ENCODE results near the gene CRIP1.

Gene CRIP1

GRCh38 chr14:105455766-105456660 is 30.7 kb upstream of the CRIP1 start:
- no peaks in the 10 kb centered on the region for H3K79me2 ChIP-seq (ENCODE audit: insufficient read depth, low read length)
- no peaks in the 10 kb centered on the region for H4K20me1 ChIP-seq (ENCODE audit: low read depth, low read length)
- no peaks in the 10 kb centered on the region for H3F3A ChIP-seq (ENCODE audit: insufficient read depth)
- no peaks in the 10 kb centered on the region for H3K9me3 ChIP-seq (ENCODE audit: insufficient read depth, low read length)
- no peak overlapping the region for H3K9ac ChIP-seq (ENCODE audit: low read length)
- no peak overlapping the region for H3K4me3 ChIP-seq (ENCODE audit: insufficient read depth, low read length, poor library complexity, severe bottlenecking)
- H3K4me2 ChIP-seq (ENCODE audit: low read depth, low read length, poor library complexity, severe bottlenecking): no peak overlapping the region
- no peak overlapping the region for H3K27ac ChIP-seq (ENCODE audit: low read depth, low read length)
- TF ChIP-seq CTCF (IDR thresholded peaks at IDR 0.05; ENCODE audit: insufficient read depth, low read length, poor library complexity, severe bottlenecking) (no peak), EZH2phosphoT487 (conservative IDR thresholded peaks at IDR 0.05; ENCODE audit: low read length) (no peak)
- H2AFZ ChIP-seq (ENCODE audit: low read depth, low read length, severe bottlenecking): no peak overlapping the region
- no peaks in the 10 kb centered on the region for H3K9me2 ChIP-seq (replicated peaks; ENCODE audit: insufficient read depth, low read length)
- no peaks in the 10 kb centered on the region for H3K27me3 ChIP-seq (ENCODE audit: low read length)
- no peaks in the 10 kb centered on the region for H3K36me3 ChIP-seq (ENCODE audit: low read length)

GRCh38 chr14:105456736-105457617 is 29.7 kb upstream of the CRIP1 start:
- H3K27me3 ChIP-seq (ENCODE audit: low read length): no peaks in the 10 kb centered on the region
- no peak overlapping the region for H3K9ac ChIP-seq (ENCODE audit: low read length)
- H3K4me2 ChIP-seq (ENCODE audit: low read depth, low read length, poor library complexity, severe bottlenecking): no peak overlapping the region
- H3F3A ChIP-seq (ENCODE audit: insufficient read depth): no peaks in the 10 kb centered on the region
- H3K79me2 ChIP-seq (ENCODE audit: insufficient read depth, low read length): no peaks in the 10 kb centered on the region
- H3K36me3 ChIP-seq (ENCODE audit: low read length): no peaks in the 10 kb centered on the region
- no peak overlapping the region for H2AFZ ChIP-seq (ENCODE audit: low read depth, low read length, severe bottlenecking)
- no peaks in the 10 kb centered on the region for H4K20me1 ChIP-seq (ENCODE audit: low read depth, low read length)
- no peak for TF ChIP-seq CTCF (IDR thresholded peaks at IDR 0.05; ENCODE audit: insufficient read depth, low read length, poor library complexity, severe bottlenecking)
- no peak for TF ChIP-seq EZH2phosphoT487 (conservative IDR thresholded peaks at IDR 0.05; ENCODE audit: low read length)
- H3K4me3 ChIP-seq (ENCODE audit: insufficient read depth, low read length, poor library complexity, severe bottlenecking): no peak overlapping the region
- H3K27ac ChIP-seq (ENCODE audit: low read depth, low read length): no peak overlapping the region
- no peaks in the 10 kb centered on the region for H3K9me2 ChIP-seq (replicated peaks; ENCODE audit: insufficient read depth, low read length)
- H3K9me3 ChIP-seq (ENCODE audit: insufficient read depth, low read length): no peaks in the 10 kb centered on the region

- H3K27me3 ChIP-seq (ENCODE audit: low read length): no peaks in the 10 kb centered on the region
- no peak overlapping the region for H3K4me2 ChIP-seq (ENCODE audit: low read depth, low read length, poor library complexity, severe bottlenecking)
- H2AFZ ChIP-seq (ENCODE audit: low read depth, low read length, severe bottlenecking): no peak overlapping the region
- no peaks in the 10 kb centered on the region for H3K79me2 ChIP-seq (ENCODE audit: insufficient read depth, low read length)
- TF ChIP-seq EZH2phosphoT487 (conservative IDR thresholded peaks at IDR 0.05; ENCODE audit: low read length) (no peak), CTCF (IDR thresholded peaks at IDR 0.05; ENCODE audit: insufficient read depth, low read length, poor library complexity, severe bottlenecking) (no peak)
- no peaks in the 10 kb centered on the region for H4K20me1 ChIP-seq (ENCODE audit: low read depth, low read length)
- H3K9ac ChIP-seq (ENCODE audit: low read length): no peak overlapping the region
- H3K4me3 ChIP-seq (ENCODE audit: insufficient read depth, low read length, poor library complexity, severe bottlenecking): no peak overlapping the region
- H3K36me3 ChIP-seq (ENCODE audit: low read length): no peaks in the 10 kb centered on the region
- no peaks in the 10 kb centered on the region for H3K9me2 ChIP-seq (replicated peaks; ENCODE audit: insufficient read depth, low read length)
- no peak overlapping the region for H3K27ac ChIP-seq (ENCODE audit: low read depth, low read length)
- no peaks in the 10 kb centered on the region for H3K9me3 ChIP-seq (ENCODE audit: insufficient read depth, low read length)
- no peaks in the 10 kb centered on the region for H3F3A ChIP-seq (ENCODE audit: insufficient read depth)
Observed at GRCh38 chr14:105458010-105458409, 28.7 kb upstream of the CRIP1 start.

Data from SU-DHL-6 (cell line).